DMS153 treated with DMSO at 0.1 percent for 48 hours (cell line): ENCODE results near the gene GCLC.
A peak's percentile ranks its signal among the peaks of the same experiment; 100 is the strongest.
"Not testable (repeated sequence)": the region's sequence is repeated elsewhere in the genome, so short reads cannot be mapped to it uniquely, and the experiment has no call there.

ENCODE experiments used
- DNase-seq: peaks from one replicate; lab custom pipeline; 2025; ENCODE audit not compliant: unreplicated experiment; lab: John Stamatoyannopoulos, UW

GCLC gene

GRCh38 chr6:53544470-53545308 lies at the start of gene GCLC:
Gene GCLC (minus strand): TSS chr6:53545101. CDS start chr6:53544645, 456 bp downstream.
- DNase-seq: peak; percentile 82

- DNase-seq: no peak
These were observed 49.7 kb upstream of the GCLC start for GRCh38 chr6:53594596-53594995.

- DNase-seq: no peak
These were observed 48.1 kb upstream of the GCLC start for GRCh38 chr6:53593001-53593488.

- DNase-seq: no peak
These were observed 47.0 kb upstream of the GCLC start for GRCh38 chr6:53591873-53592272.

GRCh38 chr6:53588816-53589509 lies 44.1 kb upstream of the GCLC start:
- no peak for DNase-seq

- DNase-seq: no peak
These were observed 42.4 kb upstream of the GCLC start for GRCh38 chr6:53587291-53587690.

- no peak for DNase-seq
These were observed 40.5 kb upstream of the GCLC start for GRCh38 chr6:53585208-53585900.

- no peak for DNase-seq
These were observed 39.8 kb upstream of the GCLC start for GRCh38 chr6:53584726-53585125.

- no peak for DNase-seq
These were observed 38.5 kb upstream of the GCLC start for GRCh38 chr6:53583451-53583850.

GRCh38 chr6:53582963-53583362 lies 38.1 kb upstream of the GCLC start:
- DNase-seq: no peak

- DNase-seq: no peak
These were observed 37.0 kb upstream of the GCLC start for GRCh38 chr6:53581856-53582255.

- DNase-seq: no peak
These were observed 36.4 kb upstream of the GCLC start for GRCh38 chr6:53581173-53581773.

GRCh38 chr6:53579338-53579737 lies 34.4 kb upstream of the GCLC start:
- no peak for DNase-seq

- DNase-seq: no peak
These were observed 33.5 kb upstream of the GCLC start for GRCh38 chr6:53578371-53578770.

- no peak for DNase-seq
These were observed 28.4 kb upstream of the GCLC start for GRCh38 chr6:53573299-53573698.

GRCh38 chr6:53572379-53572778 lies 27.5 kb upstream of the GCLC start:
- DNase-seq: not testable (repeated sequence)

GRCh38 chr6:53568776-53569616 lies 24.1 kb upstream of the GCLC start:
- no peak for DNase-seq

- no peak for DNase-seq
These were observed 22.8 kb upstream of the GCLC start for GRCh38 chr6:53567701-53568100.

- no peak for DNase-seq
These were observed 21.9 kb upstream of the GCLC start for GRCh38 chr6:53566755-53567154.

- DNase-seq: no peak
These were observed 21.0 kb upstream of the GCLC start for GRCh38 chr6:53565886-53566285.
